Measurements from ENCODE around the gene EXT2.

Gene EXT2

DNA sequence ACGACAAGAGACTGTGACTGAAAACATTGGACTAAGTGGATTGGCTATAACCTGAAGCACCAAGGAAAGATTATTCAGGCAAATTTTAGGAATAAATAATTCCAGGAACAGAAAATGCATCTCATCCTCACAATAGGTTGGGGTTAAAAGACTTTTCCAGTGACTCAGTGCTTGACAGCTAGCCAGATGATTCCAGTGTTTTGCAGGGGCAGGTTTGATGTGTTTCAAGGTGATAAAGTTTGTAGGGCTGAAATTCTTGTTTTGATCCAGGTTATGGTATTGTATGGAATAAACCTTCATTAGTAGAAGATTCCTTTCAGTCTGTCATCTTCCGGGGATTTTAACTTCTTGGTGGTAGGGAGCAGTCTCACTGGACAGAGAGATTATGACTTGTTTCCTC, 2.3 kb downstream of the EXT2 start:
- TF ChIP-seq, protein P1, sequence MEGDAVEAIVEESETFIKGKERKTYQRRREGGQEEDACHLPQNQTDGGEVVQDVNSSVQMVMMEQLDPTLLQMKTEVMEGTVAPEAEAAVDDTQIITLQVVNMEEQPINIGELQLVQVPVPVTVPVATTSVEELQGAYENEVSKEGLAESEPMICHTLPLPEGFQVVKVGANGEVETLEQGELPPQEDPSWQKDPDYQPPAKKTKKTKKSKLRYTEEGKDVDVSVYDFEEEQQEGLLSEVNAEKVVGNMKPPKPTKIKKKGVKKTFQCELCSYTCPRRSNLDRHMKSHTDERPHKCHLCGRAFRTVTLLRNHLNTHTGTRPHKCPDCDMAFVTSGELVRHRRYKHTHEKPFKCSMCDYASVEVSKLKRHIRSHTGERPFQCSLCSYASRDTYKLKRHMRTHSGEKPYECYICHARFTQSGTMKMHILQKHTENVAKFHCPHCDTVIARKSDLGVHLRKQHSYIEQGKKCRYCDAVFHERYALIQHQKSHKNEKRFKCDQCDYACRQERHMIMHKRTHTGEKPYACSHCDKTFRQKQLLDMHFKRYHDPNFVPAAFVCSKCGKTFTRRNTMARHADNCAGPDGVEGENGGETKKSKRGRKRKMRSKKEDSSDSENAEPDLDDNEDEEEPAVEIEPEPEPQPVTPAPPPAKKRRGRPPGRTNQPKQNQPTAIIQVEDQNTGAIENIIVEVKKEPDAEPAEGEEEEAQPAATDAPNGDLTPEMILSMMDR (IDR thresholded peaks at IDR 0.05; ENCODE audit: low read depth, low read length): no peak
- H3K4me3 ChIP-seq (ENCODE audit: low read depth, low read length): no peak overlapping the region

DNA sequence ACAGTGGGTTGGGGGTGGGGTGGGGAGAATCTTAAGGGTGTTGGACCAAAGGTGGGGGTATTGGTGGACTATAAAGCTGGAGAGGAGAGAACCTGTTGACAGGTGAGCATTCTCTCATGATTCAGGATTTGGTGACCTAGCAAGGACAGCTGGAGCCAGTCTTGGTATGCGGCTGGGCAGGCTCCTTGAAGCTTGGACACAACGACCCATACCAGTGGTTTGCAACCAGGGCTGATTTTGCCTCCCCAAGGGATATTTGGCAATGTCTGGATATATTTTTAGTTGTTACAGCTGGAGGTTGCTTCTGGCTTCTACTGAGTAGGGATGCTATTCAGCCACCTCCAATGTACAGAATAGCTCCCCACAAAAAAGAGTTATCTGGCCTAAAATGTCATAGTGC, 5.6 kb downstream of the EXT2 start:
- TF ChIP-seq, protein P1 (IDR thresholded peaks at IDR 0.05; ENCODE audit: low read depth, low read length): no peak
- H3K4me3 ChIP-seq (ENCODE audit: low read depth, low read length): no peak overlapping the region

DNA sequence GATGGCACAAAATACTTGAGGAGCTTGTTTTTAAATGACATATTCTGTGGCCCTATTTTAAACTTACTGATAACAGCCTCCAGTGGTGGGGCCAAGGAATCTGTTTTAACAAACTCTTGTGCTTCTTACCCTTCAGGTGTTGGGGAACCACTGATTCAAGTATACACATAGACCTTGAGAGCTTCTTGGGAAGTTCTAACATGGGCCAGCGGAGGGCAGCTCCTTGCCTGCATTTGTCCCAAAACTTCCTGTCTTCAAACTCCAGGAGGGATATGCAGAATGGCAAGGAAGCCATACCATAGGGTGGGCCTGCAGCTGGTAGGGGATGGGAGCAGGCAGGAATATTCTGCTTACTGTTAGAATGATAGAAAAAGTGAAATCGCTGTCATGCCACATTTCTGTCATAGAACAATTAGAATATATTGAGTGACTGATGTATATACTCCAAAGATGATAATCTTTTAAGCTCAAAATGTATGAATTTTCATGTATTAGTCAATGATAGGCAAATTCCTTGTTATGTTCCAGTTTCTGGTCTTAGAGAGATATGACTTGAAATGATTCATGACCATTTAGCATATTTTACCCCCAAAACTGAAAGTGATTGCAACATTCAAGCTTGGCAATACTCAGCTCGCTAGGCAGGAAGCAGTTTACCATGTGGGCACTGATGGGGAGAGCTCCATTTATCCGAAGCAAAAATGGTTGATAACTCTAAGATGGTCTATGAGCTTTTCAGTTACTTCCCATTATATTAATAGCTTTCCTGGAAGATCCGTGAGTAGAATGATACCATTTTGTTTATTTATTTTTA, 9.2 kb downstream of the EXT2 start:
- H3K4me3 ChIP-seq (ENCODE audit: low read depth, low read length): no peak overlapping the region
- TF ChIP-seq, protein P1 (IDR thresholded peaks at IDR 0.05; ENCODE audit: low read depth, low read length): no peak

DNA sequence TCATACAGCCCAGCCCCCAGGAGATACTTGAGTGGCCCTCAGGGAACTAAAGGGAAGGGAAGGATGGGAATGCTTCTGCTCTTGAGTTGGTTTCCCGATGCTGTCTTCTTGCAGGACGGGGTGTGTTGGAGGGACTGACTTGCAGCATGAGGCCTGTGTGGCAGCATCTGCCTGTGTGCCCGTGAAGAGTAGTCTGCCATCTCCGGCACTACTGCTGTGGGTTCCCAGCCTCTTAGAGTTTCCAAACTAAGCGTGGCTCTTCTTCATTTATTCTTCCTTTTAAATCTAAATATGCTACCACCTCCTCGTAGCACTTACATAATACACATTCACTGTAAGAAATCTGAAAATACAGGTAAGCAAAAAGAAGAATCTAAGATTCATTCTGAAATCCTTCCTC, 12.8 kb downstream of the EXT2 start:
- no peak overlapping the region for H3K4me3 ChIP-seq (ENCODE audit: low read depth, low read length)
- TF ChIP-seq, protein P1 (IDR thresholded peaks at IDR 0.05; ENCODE audit: low read depth, low read length): no peak

DNA sequence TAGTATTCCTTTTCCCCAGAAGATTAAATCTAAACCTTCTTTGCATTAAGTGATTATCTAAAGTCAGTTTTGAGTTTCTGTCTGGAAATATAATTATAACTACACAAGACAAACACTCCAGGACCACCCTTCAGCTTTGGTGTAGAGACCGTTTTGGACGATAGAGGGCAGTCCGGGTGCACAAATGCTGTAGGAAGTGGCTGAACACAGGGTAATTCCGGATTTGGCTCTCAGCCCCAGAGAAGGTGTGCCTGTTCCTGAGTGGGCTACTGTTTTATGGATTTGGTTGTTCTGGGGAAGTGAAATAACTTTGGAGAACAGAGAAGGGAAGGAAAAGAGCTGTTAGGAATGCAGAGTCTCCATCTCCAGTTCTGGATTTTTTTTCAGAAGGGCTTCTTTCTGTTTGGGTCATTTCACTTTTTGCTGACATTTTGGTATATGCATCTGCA, 14.8 kb downstream of the EXT2 start:
- TF ChIP-seq, protein P1 (IDR thresholded peaks at IDR 0.05; ENCODE audit: low read depth, low read length): peak; percentile 84
- no peak overlapping the region for H3K4me3 ChIP-seq (ENCODE audit: low read depth, low read length)

DNA sequence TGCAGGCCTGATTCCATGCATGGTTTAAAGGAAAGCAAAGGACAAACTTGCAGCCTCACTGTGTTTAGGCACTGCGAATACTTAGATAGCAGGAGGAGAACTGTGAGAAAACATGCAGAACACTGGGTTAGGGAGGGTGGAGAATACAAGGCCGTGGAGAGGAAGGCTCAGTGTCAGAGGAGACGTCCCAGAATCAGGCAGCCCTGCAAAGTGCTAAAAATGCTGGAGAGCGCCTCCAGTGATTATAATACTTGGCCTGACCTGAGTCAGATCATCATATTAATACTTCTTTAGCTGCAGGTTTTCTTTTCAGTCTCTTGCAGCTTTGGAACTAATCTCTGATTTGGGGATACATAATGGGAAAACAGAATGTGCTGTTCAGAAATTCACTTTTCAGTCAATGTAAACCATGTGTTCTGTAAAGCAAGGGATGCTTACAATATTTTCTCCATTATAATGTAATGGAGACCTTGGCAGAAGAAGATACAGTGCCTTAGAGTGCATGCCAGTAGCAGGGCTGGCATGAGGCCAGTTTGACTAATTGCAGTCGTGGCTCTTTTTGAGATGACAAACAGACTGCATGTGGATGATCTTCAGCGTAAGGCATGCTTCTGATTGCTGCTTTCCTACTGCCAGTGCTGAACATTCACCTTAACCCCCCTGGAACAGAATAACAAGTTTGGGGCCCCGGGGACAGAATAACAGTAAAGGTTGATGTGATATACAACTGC, 16.8 kb downstream of the EXT2 start:
- TF ChIP-seq, protein P1 (IDR thresholded peaks at IDR 0.05; ENCODE audit: low read depth, low read length): no peak

DNA sequence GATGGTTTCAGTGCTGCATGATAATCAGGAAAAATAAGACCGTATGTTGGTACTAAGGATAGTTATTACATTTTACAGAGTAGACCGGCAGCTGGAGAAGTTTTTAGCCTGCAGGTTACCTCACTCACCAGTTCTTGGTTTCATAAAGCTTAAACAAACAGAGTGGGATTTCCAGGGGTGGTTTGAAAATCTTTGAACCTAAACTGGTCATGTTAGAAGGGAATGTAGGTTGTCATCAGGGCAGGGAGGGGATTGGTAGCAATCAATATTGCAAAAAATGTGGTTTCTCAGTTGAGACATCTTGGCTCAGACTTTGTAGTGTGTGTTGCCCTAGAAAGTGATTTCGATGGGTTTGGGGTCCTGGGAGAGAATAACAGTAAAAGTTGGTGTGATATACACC, 17.5 kb downstream of the EXT2 start:
- TF ChIP-seq, protein P1 (IDR thresholded peaks at IDR 0.05; ENCODE audit: low read depth, low read length): no peak
- H3K4me3 ChIP-seq (ENCODE audit: low read depth, low read length): no peak overlapping the region

More for the DNA sequence above, 16.8 kb downstream of the EXT2 start:
- no peak overlapping the region for H3K4me3 ChIP-seq (ENCODE audit: low read depth, low read length)
